Measurements from ENCODE around the gene GATAD2B.

DNA sequence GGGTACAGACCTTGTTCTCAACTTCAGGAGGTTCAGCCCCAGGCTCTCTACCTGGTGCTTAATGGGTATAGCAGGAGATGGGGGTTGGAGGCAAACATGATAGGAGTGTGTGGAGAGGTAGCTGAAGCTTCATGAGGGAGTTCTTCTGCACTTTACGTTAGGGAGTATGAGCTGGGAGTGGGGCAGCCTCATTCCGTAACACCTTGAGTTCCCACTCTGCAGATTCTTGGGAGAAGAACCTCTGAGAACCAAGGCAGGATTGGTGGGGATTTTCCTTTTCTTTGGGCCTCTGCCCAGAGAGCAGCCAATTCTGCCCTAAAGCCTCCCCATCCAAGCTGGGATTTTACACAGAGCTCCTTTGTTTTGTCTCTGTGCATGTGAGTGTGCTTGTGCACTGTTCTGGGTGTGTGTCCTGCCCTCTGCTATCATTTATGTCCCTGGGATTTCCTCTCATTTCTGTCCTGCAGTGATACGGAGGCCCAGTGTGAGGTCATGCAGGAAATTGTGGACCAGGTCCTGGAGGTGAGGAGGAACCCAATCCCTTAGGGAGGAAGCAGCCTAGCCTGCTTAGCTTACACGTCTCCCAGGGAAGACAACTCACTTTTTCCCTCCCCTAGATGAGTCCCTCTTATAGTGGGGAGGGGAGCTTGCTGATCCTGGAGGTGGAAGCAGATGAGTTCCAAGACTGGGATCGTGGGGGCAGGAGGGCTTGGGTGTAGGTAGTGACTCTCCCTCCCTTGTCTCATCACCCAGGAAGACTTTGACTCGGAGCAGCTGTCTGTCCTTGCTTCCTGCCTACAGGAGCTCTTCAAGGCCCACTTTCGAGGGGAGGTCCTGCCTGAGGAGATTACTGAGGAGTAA, 159.2 kb downstream of the GATAD2B start:
- TF ChIP-seq, protein P1, sequence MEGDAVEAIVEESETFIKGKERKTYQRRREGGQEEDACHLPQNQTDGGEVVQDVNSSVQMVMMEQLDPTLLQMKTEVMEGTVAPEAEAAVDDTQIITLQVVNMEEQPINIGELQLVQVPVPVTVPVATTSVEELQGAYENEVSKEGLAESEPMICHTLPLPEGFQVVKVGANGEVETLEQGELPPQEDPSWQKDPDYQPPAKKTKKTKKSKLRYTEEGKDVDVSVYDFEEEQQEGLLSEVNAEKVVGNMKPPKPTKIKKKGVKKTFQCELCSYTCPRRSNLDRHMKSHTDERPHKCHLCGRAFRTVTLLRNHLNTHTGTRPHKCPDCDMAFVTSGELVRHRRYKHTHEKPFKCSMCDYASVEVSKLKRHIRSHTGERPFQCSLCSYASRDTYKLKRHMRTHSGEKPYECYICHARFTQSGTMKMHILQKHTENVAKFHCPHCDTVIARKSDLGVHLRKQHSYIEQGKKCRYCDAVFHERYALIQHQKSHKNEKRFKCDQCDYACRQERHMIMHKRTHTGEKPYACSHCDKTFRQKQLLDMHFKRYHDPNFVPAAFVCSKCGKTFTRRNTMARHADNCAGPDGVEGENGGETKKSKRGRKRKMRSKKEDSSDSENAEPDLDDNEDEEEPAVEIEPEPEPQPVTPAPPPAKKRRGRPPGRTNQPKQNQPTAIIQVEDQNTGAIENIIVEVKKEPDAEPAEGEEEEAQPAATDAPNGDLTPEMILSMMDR (IDR thresholded peaks at IDR 0.05) = no peak
- TF ChIP-seq, protein P2, sequence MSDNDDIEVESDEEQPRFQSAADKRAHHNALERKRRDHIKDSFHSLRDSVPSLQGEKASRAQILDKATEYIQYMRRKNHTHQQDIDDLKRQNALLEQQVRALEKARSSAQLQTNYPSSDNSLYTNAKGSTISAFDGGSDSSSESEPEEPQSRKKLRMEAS (IDR thresholded peaks at IDR 0.05) = no peak
- TF ChIP-seq, protein P3, sequence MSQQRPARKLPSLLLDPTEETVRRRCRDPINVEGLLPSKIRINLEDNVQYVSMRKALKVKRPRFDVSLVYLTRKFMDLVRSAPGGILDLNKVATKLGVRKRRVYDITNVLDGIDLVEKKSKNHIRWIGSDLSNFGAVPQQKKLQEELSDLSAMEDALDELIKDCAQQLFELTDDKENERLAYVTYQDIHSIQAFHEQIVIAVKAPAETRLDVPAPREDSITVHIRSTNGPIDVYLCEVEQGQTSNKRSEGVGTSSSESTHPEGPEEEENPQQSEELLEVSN (IDR thresholded peaks at IDR 0.05; ENCODE audit: borderline replicate concordance, low read depth) = no peak
- TF ChIP-seq CHD2 (IDR thresholded peaks at IDR 0.05; ENCODE audit: low read length, partially characterized antibody) (no peak), CHD4 (IDR thresholded peaks at IDR 0.05; ENCODE audit: borderline replicate concordance) (no peak), HDAC2 (IDR thresholded peaks at IDR 0.05) (no peak), RAD21 (conservative IDR thresholded peaks at IDR 0.05 in 1 of 2, IDR thresholded peaks at IDR 0.05 in 1 of 2) (no peak), BHLHE40 (IDR thresholded peaks at IDR 0.05; ENCODE audit: low read depth, low read length) (no peak), POLR2A (IDR thresholded peaks at IDR 0.05; ENCODE audit: low read length) (no peak), POLR2AphosphoS2 (conservative IDR thresholded peaks at IDR 0.05; ENCODE audit: low read length) (no peak), JUN (IDR thresholded peaks at IDR 0.05) (no peak), MYC (IDR thresholded peaks at IDR 0.05; ENCODE audit: borderline replicate concordance, low read length) (no peak)
- TF ChIP-seq, protein P4, sequence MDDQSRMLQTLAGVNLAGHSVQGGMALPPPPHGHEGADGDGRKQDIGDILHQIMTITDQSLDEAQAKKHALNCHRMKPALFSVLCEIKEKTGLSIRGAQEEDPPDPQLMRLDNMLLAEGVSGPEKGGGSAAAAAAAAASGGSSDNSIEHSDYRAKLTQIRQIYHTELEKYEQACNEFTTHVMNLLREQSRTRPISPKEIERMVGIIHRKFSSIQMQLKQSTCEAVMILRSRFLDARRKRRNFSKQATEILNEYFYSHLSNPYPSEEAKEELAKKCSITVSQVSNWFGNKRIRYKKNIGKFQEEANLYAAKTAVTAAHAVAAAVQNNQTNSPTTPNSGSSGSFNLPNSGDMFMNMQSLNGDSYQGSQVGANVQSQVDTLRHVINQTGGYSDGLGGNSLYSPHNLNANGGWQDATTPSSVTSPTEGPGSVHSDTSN (IDR thresholded peaks at IDR 0.05) = no peak
